ENCODE measurements around the gene ADAMTS10. TPM values are rescaled to one million over a fixed set of nuclear protein-coding genes. Genes with fewer than 3 reads are reported as not detected.
A peak's percentile ranks its signal among the peaks of the same experiment; 100 is the strongest.
"Not testable (repeated sequence)": the region's sequence is repeated elsewhere in the genome, so short reads cannot be mapped to it uniquely, and the experiment has no call there.

ADAMTS10 gene
- total RNA-seq, 1 donor = 7.3 TPM

DNA sequence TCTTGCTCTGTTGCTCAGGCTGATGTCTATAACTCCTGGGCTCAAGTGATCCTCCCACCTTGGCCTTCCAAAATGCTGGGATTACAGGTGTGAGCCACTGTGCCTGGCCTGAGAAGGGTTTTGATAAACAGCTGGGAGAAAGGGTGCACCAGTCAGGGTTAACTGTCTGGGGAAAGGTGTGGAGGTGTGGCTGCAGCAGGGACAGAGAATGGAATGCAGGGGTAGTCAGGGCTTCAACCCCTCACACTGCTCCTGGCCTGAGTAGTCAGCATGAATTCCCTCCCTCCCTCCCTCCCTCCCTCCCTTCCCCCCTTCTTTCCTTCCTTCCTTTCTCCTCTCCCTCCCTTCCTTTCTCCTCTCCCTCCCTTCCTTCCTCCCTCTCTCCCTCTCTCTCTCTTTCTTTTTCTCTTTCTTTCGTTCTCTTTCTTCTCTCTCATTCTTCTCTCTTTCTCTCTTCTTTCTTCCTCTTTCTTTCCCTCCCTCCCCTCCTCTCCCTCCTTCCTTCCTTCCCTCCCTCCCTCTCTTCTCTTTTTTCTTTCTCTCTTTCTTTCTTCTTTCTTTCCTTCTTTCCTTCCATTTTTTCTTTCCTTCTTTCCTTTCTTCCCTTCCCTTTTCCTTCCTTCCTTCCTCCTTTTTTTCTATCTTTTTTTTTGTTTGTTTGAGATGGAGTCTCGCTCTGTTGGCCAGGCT, 49.3 kb downstream of the ADAMTS10 start:
- no peak for DNase-seq (ENCODE audit: low read depth)
- TF ChIP-seq, protein P1, sequence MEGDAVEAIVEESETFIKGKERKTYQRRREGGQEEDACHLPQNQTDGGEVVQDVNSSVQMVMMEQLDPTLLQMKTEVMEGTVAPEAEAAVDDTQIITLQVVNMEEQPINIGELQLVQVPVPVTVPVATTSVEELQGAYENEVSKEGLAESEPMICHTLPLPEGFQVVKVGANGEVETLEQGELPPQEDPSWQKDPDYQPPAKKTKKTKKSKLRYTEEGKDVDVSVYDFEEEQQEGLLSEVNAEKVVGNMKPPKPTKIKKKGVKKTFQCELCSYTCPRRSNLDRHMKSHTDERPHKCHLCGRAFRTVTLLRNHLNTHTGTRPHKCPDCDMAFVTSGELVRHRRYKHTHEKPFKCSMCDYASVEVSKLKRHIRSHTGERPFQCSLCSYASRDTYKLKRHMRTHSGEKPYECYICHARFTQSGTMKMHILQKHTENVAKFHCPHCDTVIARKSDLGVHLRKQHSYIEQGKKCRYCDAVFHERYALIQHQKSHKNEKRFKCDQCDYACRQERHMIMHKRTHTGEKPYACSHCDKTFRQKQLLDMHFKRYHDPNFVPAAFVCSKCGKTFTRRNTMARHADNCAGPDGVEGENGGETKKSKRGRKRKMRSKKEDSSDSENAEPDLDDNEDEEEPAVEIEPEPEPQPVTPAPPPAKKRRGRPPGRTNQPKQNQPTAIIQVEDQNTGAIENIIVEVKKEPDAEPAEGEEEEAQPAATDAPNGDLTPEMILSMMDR (IDR thresholded peaks at IDR 0.05; ENCODE audit: insufficient read depth, low read depth, low read length) = no peak

DNA sequence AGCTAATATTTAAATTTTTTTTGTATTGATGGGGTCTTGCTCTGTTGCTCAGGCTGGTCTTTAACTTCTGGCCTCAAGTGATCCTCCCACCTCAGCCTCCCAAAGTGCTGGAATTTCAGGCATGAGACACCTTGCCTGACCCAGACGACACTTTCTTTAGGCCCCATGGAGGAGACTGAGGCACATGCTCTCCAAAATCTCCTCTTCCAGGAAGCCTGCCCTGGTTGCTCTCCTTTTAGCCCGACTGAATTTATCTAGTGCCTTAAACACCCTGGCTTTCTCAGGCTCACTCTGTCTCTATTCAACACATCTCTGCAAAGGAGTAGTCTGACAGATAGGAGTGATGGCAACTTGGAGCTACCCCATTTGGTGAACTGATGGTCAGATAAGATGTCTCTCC, 52.2 kb downstream of the ADAMTS10 start:
- no peak overlapping the region for H3K4me3 ChIP-seq (ENCODE audit: low read depth, low read length)
- TF ChIP-seq, protein P1 (IDR thresholded peaks at IDR 0.05; ENCODE audit: insufficient read depth, low read depth, low read length) = no peak
- DNase-seq (ENCODE audit: low read depth) = no peak

More for the DNA sequence above, 49.3 kb downstream of the ADAMTS10 start:
- H3K4me3 ChIP-seq (ENCODE audit: low read depth, low read length) = no peak overlapping the region

DNA sequence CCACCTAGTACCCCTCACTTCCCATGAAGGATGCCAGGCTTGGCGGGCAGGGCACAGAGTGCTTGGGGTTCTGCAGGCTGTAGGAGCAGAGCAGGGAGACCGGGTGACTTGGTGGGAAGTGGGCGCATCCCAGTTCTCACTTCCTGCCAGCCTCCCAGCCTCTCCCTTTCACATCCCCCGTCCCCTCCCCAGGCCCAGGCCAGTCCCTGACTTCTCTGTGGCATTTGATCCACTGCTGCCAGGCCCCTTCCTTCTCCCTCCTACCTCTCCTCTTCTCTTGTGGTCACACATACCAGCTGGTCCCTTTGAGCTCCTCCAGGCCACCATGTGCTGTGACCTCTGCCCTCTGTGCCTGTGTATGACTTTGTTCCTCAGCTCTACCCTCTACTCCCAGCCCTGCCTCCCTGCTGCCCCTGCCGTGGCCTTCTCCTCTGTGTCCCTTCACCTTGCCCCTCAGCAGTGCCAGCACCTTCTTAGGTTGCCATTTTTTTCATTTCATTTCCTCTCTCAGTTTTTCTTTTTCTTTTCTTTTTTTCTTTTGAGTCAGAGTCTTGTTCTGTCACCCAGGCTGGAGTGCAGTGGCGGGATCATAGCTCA, 52.8 kb downstream of the ADAMTS10 start:
- TF ChIP-seq, protein P1 (IDR thresholded peaks at IDR 0.05; ENCODE audit: insufficient read depth, low read depth, low read length) = no peak
- no peak for DNase-seq (ENCODE audit: low read depth)
- no peak overlapping the region for H3K4me3 ChIP-seq (ENCODE audit: low read depth, low read length)

DNA sequence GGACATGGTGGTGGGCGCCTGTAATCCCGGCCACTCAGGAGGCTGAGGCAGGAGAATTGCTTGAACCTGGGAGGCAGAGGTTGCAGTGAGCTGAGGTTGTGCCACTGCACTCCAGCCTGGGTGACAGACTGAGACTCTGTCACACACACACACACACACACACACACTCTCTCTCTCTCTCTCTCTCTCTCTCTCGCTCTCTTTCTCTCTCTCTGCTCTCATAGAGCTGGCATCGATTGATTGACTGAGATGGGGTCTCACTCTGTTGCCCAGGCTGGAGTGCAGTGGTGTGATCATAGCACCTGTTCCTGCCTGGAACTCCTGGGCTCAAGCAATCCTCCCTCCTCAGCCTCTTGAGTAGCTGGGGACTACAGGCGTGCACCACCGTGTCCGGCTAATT, 56.8 kb downstream of the ADAMTS10 start:
- not testable (repeated sequence) for H3K4me3 ChIP-seq (ENCODE audit: low read depth, low read length); DNase-seq (ENCODE audit: low read depth)

DNA sequence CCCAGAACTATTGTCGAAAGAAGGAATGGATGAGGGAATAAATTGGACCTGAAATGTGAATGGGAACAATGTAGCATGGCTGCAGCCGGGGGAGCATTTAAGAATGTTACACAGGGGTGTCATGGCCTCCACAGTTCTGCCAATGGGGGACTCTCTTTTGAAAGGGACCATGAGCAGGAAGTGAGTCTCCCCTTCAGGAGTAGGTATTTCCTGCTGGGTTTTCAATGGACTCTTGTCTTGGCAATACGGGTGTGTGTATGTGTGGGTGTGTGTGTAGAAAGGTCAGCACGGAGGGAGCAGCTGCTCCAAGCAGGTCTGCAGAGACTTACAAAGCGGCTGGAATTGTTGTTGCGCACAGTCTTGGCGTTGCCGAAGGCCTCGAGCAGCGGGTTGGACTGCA, 57.7 kb downstream of the ADAMTS10 start:
- DNase-seq (ENCODE audit: low read depth) = peak; percentile 5
- TF ChIP-seq, protein P1 (IDR thresholded peaks at IDR 0.05; ENCODE audit: insufficient read depth, low read depth, low read length) = no peak
- no peak overlapping the region for H3K4me3 ChIP-seq (ENCODE audit: low read depth, low read length)

DNA sequence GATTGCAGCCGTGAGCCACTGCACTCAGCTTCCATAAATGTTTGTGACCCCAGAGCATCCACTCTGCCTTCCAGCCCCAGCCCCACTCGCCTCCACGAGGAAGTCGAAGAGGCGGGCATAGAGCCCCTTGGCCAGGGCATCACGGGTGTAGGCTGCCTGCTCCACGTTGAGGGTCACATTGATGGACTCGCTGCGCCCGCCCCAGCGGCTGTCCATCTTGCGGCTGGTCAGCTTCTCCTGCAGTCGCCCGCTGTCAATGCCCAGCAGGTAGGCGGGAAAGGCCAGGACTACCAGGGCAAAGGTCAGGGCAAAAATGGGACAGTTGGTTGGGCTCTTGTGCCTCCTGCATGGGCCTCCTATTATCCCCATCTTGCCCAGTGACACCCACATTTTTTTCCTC, 60.4 kb downstream of the ADAMTS10 start:
- H3K4me3 ChIP-seq (ENCODE audit: low read depth, low read length) = no peak overlapping the region
- DNase-seq (ENCODE audit: low read depth) = no peak
- TF ChIP-seq, protein P1 (IDR thresholded peaks at IDR 0.05; ENCODE audit: insufficient read depth, low read depth, low read length) = no peak

DNA sequence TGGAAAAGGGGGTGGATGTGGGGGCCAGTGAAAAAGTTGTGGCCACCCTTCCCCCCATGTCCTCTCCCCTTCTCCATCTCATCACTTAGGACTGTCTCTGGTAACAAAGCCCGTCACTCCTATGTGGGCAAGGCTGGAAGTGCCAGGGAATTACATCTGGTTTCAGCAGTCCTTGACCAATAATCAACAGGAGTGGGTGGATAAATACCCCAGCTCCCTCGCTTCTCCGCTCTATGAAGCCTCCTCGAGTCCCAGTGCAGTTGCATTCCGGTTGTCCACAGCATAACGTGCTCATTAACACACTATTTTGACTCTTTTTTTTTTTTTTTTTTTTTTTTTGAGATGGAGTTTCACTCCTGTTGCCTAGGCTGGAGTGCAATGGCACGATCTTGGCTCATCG, 64.8 kb downstream of the ADAMTS10 start:
- TF ChIP-seq, protein P1 (IDR thresholded peaks at IDR 0.05; ENCODE audit: insufficient read depth, low read depth, low read length) = no peak
- no peak overlapping the region for H3K4me3 ChIP-seq (ENCODE audit: low read depth, low read length)
- no peak for DNase-seq (ENCODE audit: low read depth)

All from fibroblast of villous mesenchyme (primary cell).